Measurements from ENCODE around the gene PRM1.

Gene PRM1

DNA sequence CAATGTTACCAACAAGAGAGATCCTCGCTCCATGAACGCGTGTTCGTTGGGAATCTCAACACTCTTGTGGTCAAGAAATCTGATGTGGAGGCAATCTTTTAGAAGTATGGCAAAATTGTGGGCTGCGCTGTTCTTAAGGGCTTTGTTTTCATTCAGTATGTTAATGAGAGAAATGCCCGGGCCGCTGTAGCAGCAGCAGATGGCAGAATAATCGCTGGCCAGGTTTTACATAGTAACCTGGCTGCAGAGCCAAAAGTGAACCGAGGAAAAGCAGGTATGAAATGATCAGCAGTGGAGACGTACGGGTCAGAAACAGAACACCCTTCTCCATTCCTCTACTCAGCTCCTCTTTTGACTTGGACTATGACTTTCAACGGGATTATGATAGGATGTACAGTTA is 38.5 kb downstream of the PRM1 start:
- TF ChIP-seq SIN3A (IDR thresholded peaks at IDR 0.05; ENCODE audit: borderline replicate concordance, insufficient read depth, low read length) (no peak), REST (IDR thresholded peaks at IDR 0.05; ENCODE audit: insufficient read depth in 1 of 2, low read depth in 2 of 2, low read length in 2 of 2) (no peak), FOXP2 (optimal IDR thresholded peaks at IDR 0.05; ENCODE audit: borderline replicate concordance, extremely low read depth, extremely low read length, insufficient read depth) (no peak), TAF1 (IDR thresholded peaks at IDR 0.05; ENCODE audit: borderline replicate concordance, insufficient read depth, low read length) (no peak), POLR2AphosphoS5 (IDR thresholded peaks at IDR 0.05; ENCODE audit: low read depth, low read length) (no peak)

GRCh38 chr16:11241480-11242204 is 39.5 kb downstream of the PRM1 start:
- TF ChIP-seq POLR2AphosphoS5 (IDR thresholded peaks at IDR 0.05; ENCODE audit: low read depth, low read length) (no peak), TAF1 (IDR thresholded peaks at IDR 0.05; ENCODE audit: borderline replicate concordance, insufficient read depth, low read length) (no peak), REST (IDR thresholded peaks at IDR 0.05; ENCODE audit: insufficient read depth in 1 of 2, low read depth in 2 of 2, low read length in 2 of 2) (no peak), SIN3A (IDR thresholded peaks at IDR 0.05; ENCODE audit: borderline replicate concordance, insufficient read depth, low read length) (no peak), FOXP2 (optimal IDR thresholded peaks at IDR 0.05; ENCODE audit: borderline replicate concordance, extremely low read depth, extremely low read length, insufficient read depth) (no peak)

DNA sequence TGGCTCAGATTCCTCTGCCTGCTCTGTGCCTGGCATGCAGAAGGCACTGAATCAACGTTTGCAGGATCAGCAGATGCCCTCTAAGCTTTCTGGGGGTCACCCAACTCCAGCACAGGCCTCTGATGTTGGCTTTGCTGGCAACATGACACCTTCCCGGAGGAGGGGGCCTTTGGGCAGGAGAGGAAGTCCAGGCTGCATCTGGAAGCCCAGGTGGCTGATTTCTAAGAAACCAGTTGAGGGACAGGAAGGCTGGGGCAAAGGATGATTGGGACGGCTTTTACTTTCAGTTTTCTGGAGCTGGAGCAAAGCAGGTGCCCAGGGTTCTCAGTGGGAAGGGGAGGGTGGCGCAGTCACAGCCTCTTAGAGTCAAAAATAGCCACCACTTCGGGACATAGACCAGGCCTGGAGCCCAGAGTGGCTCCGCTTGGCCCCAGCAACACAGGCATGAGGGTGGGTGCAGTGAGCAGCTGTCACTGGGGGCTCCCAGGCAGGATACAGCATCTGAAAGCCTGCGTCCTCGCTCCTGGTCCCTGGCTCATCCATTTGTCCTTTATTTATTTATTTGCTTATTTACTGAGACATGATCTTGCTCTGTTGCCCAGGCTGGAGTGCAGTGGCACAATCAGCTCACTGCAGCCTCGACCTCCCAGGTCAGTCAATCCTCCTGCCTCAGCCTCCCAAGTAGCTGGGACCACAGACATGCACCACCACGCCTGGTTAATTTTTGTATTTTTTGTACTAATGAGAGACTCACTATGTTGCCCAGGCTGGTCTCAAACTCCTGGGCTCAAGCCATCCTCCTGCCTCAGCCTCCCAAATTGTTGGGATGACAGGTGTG is 40.3 kb downstream of the PRM1 start:
- TF ChIP-seq SIN3A (IDR thresholded peaks at IDR 0.05; ENCODE audit: borderline replicate concordance, insufficient read depth, low read length) (no peak), REST (IDR thresholded peaks at IDR 0.05; ENCODE audit: insufficient read depth in 1 of 2, low read depth in 2 of 2, low read length in 2 of 2) (no peak), TAF1 (IDR thresholded peaks at IDR 0.05; ENCODE audit: borderline replicate concordance, insufficient read depth, low read length) (no peak), POLR2AphosphoS5 (IDR thresholded peaks at IDR 0.05; ENCODE audit: low read depth, low read length) (no peak), FOXP2 (optimal IDR thresholded peaks at IDR 0.05; ENCODE audit: borderline replicate concordance, extremely low read depth, extremely low read length, insufficient read depth) (no peak)

DNA sequence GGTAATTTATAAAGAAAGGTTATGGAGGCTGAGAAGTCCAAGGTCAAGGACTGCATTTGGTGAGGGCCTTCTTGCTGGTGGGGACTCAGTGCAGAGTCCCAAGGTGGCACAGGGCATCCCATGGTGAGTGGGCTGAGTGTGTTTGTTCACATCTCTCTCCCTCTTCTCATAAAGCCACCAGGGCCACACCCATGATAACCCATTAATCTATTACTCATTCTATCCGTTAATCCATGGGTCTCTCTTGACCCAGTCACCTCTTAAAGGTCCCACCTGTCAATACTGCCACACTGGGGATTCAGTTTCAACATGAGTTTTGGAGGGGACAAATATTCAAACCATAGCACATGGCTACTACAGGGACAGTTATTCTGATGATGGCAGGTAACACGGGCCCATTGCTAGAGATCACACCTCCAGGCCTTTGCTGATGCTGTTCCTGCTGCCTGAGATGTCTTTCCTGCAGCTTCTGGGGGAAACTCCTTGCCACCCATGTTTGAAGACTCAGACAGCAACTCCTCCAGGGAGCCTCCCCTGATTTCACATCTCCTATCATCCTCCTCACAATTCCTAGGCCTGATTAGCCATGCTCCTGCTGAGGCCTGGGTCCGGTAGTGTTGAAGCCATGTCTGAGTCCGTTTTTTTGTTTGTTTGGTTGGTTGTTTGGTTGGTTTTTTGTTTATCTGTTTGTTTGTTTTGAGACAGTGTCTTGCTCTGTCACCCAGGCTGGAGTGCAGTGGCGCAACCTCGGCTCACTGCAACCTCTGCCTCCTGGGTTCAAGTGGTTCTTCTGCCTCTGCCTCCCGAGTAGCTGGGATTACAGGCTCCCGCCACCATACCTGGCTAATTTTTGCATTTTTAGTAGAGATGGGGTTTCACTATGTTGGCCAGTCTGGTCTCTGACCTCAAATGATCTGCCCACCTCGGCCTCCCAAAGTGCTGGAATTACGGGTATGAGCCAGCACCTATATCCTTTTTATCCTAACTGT is 41.2 kb downstream of the PRM1 start:
- TF ChIP-seq SIN3A (IDR thresholded peaks at IDR 0.05; ENCODE audit: borderline replicate concordance, insufficient read depth, low read length) (no peak), FOXP2 (optimal IDR thresholded peaks at IDR 0.05; ENCODE audit: borderline replicate concordance, extremely low read depth, extremely low read length, insufficient read depth) (no peak), POLR2AphosphoS5 (IDR thresholded peaks at IDR 0.05; ENCODE audit: low read depth, low read length) (no peak), REST (IDR thresholded peaks at IDR 0.05; ENCODE audit: insufficient read depth in 1 of 2, low read depth in 2 of 2, low read length in 2 of 2) (no peak), TAF1 (IDR thresholded peaks at IDR 0.05; ENCODE audit: borderline replicate concordance, insufficient read depth, low read length) (no peak)
